ENCODE data around the gene TM2D1. TPM values are rescaled to one million over a fixed set of nuclear protein-coding genes. Genes with fewer than 3 reads are reported as not detected.

The TM2D1 gene
- polyA plus RNA-seq, 1 donor from 2014 or later: 161 TPM

- no peaks in the 10 kb centered on the region for H3K9me2 ChIP-seq (ENCODE audit: insufficient read depth, low read length)
- H4K20me1 ChIP-seq (ENCODE audit: insufficient read depth): no peaks in the 10 kb centered on the region
- H2AFZ ChIP-seq (ENCODE audit: low read depth, low read length): no peak overlapping the region
- no peak overlapping the region for H3K9ac ChIP-seq (ENCODE audit: low read length)
- H3F3A ChIP-seq (ENCODE audit: insufficient read depth, low read length, poor library complexity, severe bottlenecking): no peaks in the 10 kb centered on the region
- no peaks in the 10 kb centered on the region for H3K36me3 ChIP-seq (ENCODE audit: insufficient read depth, low read length)
- H3K4me3 ChIP-seq (ENCODE audit: low read length): no peak overlapping the region
- H3K27ac ChIP-seq (ENCODE audit: low read length): no peak overlapping the region
- H3K9me3 ChIP-seq (ENCODE audit: low read length): no peaks in the 10 kb centered on the region
- no peak overlapping the region for H3K4me2 ChIP-seq (ENCODE audit: low read length)
- no peaks in the 10 kb centered on the region for H3K27me3 ChIP-seq (ENCODE audit: insufficient read depth, low read depth, low read length)
- TF ChIP-seq POLR2AphosphoS5 (IDR thresholded peaks at IDR 0.05): no peak
- no peak for TF ChIP-seq MXI1 (conservative IDR thresholded peaks at IDR 0.05; ENCODE audit: poor library complexity, severe bottlenecking)
- TF ChIP-seq EP300 (conservative IDR thresholded peaks at IDR 0.05; ENCODE audit: poor library complexity, severe bottlenecking): no peak
- no peak for TF ChIP-seq TAF1 (IDR thresholded peaks at IDR 0.05; ENCODE audit: low read depth)
- no peak for TF ChIP-seq EZH2 (IDR thresholded peaks at IDR 0.05; ENCODE audit: borderline replicate concordance, insufficient read depth, low read length, poor library complexity, severe bottlenecking)
- no peak for TF ChIP-seq SMC3 (conservative IDR thresholded peaks at IDR 0.05; ENCODE audit: poor library complexity)
- TF ChIP-seq RAD21 (conservative IDR thresholded peaks at IDR 0.05): no peak
- no peaks in the 10 kb centered on the region for H3K79me2 ChIP-seq (replicated peaks; ENCODE audit: insufficient read depth, low read length)
These were observed 15.0 kb downstream of the TM2D1 start for GRCh38 chr1:61709908-61710289.

GRCh38 chr1:61708953-61709907 lies 15.7 kb downstream of the TM2D1 start:
- no peaks in the 10 kb centered on the region for H3F3A ChIP-seq (ENCODE audit: insufficient read depth, low read length, poor library complexity, severe bottlenecking)
- H3K9me2 ChIP-seq (ENCODE audit: insufficient read depth, low read length): no peaks in the 10 kb centered on the region
- H2AFZ ChIP-seq (ENCODE audit: low read depth, low read length): no peak overlapping the region
- H3K27ac ChIP-seq (ENCODE audit: low read length): no peak overlapping the region
- no peak overlapping the region for H3K4me2 ChIP-seq (ENCODE audit: low read length)
- H3K79me2 ChIP-seq (replicated peaks; ENCODE audit: insufficient read depth, low read length): no peaks in the 10 kb centered on the region
- no peaks in the 10 kb centered on the region for H4K20me1 ChIP-seq (ENCODE audit: insufficient read depth)
- H3K4me3 ChIP-seq (ENCODE audit: low read length): no peak overlapping the region
- TF ChIP-seq EP300 (conservative IDR thresholded peaks at IDR 0.05; ENCODE audit: poor library complexity, severe bottlenecking) (no peak), CTCF (IDR thresholded peaks at IDR 0.05; ENCODE audit: poor library complexity, severe bottlenecking) (no peak), TAF1 (IDR thresholded peaks at IDR 0.05; ENCODE audit: low read depth) (no peak), MXI1 (conservative IDR thresholded peaks at IDR 0.05; ENCODE audit: poor library complexity, severe bottlenecking) (no peak), EZH2 (IDR thresholded peaks at IDR 0.05; ENCODE audit: borderline replicate concordance, insufficient read depth, low read length, poor library complexity, severe bottlenecking) (no peak), REST (IDR thresholded peaks at IDR 0.05; ENCODE audit: borderline replicate concordance) (no peak), POLR2AphosphoS5 (IDR thresholded peaks at IDR 0.05) (no peak), RAD21 (conservative IDR thresholded peaks at IDR 0.05) (no peak), SMC3 (conservative IDR thresholded peaks at IDR 0.05; ENCODE audit: poor library complexity) (no peak)
- no peaks in the 10 kb centered on the region for H3K36me3 ChIP-seq (ENCODE audit: insufficient read depth, low read length)
- no peaks in the 10 kb centered on the region for H3K9me3 ChIP-seq (ENCODE audit: low read length)
- H3K9ac ChIP-seq (ENCODE audit: low read length): no peak overlapping the region
- no peaks in the 10 kb centered on the region for H3K27me3 ChIP-seq (ENCODE audit: insufficient read depth, low read depth, low read length)

Measured in neural cell (in vitro differentiated cells).